ENCODE results near the gene MVP. TPM values are rescaled to one million over a fixed set of nuclear protein-coding genes. Genes with fewer than 3 reads are reported as not detected.
"Not testable (repeated sequence)": the region's sequence is repeated elsewhere in the genome, so short reads cannot be mapped to it uniquely, and the experiment has no call there.

The MVP gene
- total and polyA plus RNA-seq, 7 donors = 17.6 to 75.9 (median 34.3) TPM

DNA sequence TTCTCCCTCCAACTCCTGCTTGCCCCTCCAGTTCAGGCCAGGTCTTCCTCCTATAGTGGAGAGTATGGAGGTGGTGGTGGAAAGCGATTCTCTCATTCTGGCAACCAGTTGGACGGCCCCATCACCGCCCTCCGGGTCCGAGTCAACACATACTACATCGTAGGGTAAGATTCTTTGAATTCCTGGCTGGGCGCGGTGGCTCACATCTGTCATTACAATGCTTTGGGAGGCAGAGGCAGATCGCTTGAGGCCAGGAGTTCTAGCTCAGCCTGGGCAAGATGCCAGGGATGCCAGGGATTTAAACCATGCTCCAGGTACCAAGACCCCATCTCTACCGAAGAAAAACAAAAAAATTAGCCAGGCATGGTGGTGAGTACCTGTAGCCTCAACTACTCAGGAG is 40.8 kb upstream of the MVP start:
- no peak for ATAC-seq
- Histone ChIP-seq H3K4me3 (no peak overlapping the region), H3K27ac (no peak overlapping the region), H3K27me3 (ENCODE audit: insufficient read depth in 3 of 3, low read length in 2 of 3) (no peaks in the 10 kb centered on the region), H3K9me3 (no peaks in the 10 kb centered on the region), H3K4me1 (no peaks in the 10 kb centered on the region), H3K36me3 (ENCODE audit: insufficient read depth in 1 of 2, low read depth in 1 of 2) (no peaks in the 10 kb centered on the region)
- DNase-seq = no peak
- intact Hi-C loops (cut with DNase I) = no loop called here
- TF ChIP-seq, protein P1, sequence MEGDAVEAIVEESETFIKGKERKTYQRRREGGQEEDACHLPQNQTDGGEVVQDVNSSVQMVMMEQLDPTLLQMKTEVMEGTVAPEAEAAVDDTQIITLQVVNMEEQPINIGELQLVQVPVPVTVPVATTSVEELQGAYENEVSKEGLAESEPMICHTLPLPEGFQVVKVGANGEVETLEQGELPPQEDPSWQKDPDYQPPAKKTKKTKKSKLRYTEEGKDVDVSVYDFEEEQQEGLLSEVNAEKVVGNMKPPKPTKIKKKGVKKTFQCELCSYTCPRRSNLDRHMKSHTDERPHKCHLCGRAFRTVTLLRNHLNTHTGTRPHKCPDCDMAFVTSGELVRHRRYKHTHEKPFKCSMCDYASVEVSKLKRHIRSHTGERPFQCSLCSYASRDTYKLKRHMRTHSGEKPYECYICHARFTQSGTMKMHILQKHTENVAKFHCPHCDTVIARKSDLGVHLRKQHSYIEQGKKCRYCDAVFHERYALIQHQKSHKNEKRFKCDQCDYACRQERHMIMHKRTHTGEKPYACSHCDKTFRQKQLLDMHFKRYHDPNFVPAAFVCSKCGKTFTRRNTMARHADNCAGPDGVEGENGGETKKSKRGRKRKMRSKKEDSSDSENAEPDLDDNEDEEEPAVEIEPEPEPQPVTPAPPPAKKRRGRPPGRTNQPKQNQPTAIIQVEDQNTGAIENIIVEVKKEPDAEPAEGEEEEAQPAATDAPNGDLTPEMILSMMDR (IDR thresholded peaks at IDR 0.05) = no peak
- 30 to 48% (median 31%) methylated on average over 10 of the region's 10 CpGs for WGBS, 3 donors

DNA sequence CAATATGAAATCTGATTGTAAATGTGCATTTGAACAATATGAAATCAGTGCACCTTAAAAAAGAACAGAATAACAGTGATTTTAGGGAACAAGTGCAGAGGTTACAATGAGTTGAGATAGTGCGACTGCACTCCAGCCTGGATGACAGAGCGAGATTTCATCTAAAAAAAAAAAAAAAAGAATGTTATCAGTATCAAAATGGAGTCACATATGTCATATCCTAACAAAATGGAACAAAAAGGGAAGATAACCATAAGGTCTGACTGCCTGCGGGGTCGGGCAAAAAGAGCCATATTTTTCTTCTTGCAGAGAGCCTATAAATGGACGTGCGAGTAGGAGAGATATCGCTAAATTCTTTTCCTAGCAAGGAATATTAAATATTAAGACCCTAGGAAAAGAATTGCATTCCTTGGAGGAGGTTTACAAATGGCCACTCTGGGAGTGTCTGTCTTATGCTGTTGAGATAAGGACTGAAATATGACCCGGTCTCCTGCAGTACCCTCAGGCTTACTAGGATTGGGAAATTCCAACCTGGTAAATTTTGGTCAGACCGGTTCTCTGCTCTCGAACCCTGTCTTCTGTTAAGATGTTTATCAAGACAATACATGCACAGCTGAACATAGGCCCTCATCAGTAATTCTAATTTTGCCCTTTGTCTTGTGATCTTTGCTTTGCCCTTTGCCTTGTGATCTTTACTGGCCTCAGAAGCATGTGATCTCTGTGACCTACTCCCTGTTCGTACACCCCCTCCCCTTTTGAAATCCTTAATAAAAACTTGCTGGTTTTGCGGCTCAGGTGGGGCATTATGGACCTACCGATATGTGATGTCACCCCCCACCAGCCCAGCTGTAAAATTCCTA is 36.9 kb upstream of the MVP start:
- not testable (repeated sequence) for DNase-seq; ATAC-seq; H3K36me3 ChIP-seq (ENCODE audit: insufficient read depth in 1 of 2, low read depth in 1 of 2); H3K27ac ChIP-seq; H3K4me1 ChIP-seq; H3K9me3 ChIP-seq; H3K4me3 ChIP-seq; H3K27me3 ChIP-seq (ENCODE audit: insufficient read depth in 3 of 3, low read length in 2 of 3)
- intact Hi-C loops (cut with DNase I) = loop anchor here in 1 of 2 donors (5.0 to 10.0 kb wide), 2 partner anchors 36 to 79 kb away; partner anchors contain the start of gene C16orf54
- WGBS, 3 donors = 76 to 85% (median 80%) methylated on average over 13 of the region's 13 CpGs

DNA sequence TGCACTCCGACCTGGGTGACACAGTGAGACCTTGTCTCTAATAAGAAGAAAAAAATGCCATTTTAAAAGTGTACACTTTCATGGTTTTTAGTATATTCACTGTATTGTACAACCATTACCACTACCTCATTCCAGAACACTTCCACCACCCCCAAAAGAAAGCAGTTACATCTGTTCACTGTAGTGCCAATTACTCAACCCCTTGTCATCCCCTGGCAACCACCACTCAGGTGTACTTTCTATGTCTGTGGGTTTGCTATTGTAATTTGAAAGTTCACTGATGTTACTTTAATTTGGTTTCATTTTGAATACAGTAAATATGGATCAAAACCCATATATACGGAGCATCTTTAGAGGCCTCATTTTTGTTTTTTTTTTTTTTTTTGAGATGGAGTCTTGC is 36.1 kb upstream of the MVP start:
- no peak overlapping the region for H3K27ac ChIP-seq
- 89 to 98% (median 93%) methylated on average over 2 of the region's 2 CpGs for whole genome bisulfite sequencing, 3 donors
- H3K36me3 ChIP-seq (ENCODE audit: insufficient read depth in 1 of 2, low read depth in 1 of 2) = no peaks in the 10 kb centered on the region
- ATAC-seq (no peak), DNase-seq (no peak)
- no peak overlapping the region for H3K4me3 ChIP-seq
- H3K9me3 ChIP-seq = no peaks in the 10 kb centered on the region
- H3K27me3 ChIP-seq (ENCODE audit: insufficient read depth in 3 of 3, low read length in 2 of 3) = no peaks in the 10 kb centered on the region
- intact Hi-C loops (cut with DNase I) = loop anchor here (2.0 to 10.0 kb wide), 3 partner anchors 33 to 79 kb away; partner anchors contain the start of genes C16orf54 (in 1 of the 2) and PAGR1 (in 1 of the 2)
- TF ChIP-seq, protein P1 (IDR thresholded peaks at IDR 0.05) = no peak
- peaks cover 3% of the 10 kb centered on the region for H3K4me1 ChIP-seq

DNA sequence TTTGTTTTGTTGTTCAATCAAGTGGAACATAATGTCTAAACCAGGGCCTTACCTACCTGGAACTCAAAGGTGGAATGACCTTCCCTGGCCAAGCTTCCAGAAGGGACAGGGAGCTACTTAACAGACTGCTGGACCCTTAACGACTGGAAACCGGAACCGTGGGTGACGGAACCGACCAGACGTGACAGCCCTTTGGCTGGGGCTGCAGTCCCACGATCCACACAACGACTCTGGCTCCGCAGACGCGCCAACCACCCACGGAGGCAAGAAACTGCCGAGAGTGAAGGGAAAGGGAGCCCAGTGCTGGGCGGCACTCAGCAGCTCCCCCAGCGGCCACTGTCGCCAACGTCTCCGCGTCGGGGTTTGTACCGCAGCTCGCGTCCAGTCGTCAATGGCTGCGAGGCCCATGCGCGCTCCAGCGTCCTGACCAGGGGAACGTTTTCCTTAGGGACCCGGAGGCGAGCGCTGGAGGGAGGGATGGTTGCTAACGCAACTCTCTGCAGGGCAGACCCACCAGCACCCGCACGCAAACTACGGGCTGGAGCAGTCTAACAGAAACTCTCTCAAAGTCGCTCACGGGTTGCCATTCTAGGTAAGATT is 35.3 kb upstream of the MVP start:
- intact Hi-C loops (cut with DNase I) = loop anchor here (2.0 to 10.0 kb wide), 3 partner anchors 32 to 80 kb away; partner anchors contain the start of genes C16orf54 (in 1 of the 2) and PAGR1 (in 1 of the 2)
- TF ChIP-seq, protein P1 (IDR thresholded peaks at IDR 0.05) = peak; percentile 85
- Histone ChIP-seq H3K27me3 (ENCODE audit: insufficient read depth in 3 of 3, low read length in 2 of 3) (no peaks in the 10 kb centered on the region), H3K4me3 (peak overlapping the region; percentile 57), H3K36me3 (ENCODE audit: insufficient read depth in 1 of 2, low read depth in 1 of 2) (no peaks in the 10 kb centered on the region), H3K9me3 (no peaks in the 10 kb centered on the region), H3K27ac (no peak overlapping the region), H3K4me1 (peaks cover 11% of the 10 kb centered on the region)
- ATAC-seq (peak; percentile 83 to 93 (median 92)), DNase-seq (peak; percentile 80 to 88)
- WGBS, 3 donors = 6 to 7% (median 7%) methylated on average over 37 to 38 of the region's 38 CpGs

DNA sequence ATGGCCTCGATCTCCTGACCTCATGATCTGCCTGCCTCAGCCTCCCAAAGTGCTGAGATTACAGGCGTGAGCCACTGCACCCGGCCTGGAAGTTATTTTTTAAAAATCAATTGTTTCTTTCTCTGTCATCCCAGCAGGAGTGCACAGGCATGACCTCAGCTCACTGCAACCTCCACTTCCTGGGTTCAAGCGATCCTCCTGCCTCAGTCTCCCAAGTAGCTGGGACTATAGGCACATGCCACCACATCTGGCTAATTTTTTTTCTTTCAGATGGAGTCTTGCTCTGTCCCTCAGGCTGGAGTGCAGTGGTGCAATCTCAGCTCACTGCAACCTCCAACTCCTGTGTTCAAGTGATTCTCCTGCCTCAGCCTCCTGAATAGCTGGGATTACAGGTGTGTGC is 33.1 kb upstream of the MVP start:
- ATAC-seq; H3K27ac ChIP-seq; DNase-seq; H3K9me3 ChIP-seq; H3K27me3 ChIP-seq (ENCODE audit: insufficient read depth in 3 of 3, low read length in 2 of 3); H3K4me3 ChIP-seq; H3K36me3 ChIP-seq (ENCODE audit: insufficient read depth in 1 of 2, low read depth in 1 of 2): not testable (repeated sequence)
- intact Hi-C loops (cut with DNase I) = loop anchor here in 1 of 2 donors (10.0 kb wide), 1 partner anchor 82 kb away; no protein-coding TSS in a partner anchor
- whole genome bisulfite sequencing, 3 donors = 84 to 90% (median 88%) methylated on average over 4 of the region's 4 CpGs
- H3K4me1 ChIP-seq = peaks cover 21% of the 10 kb centered on the region
